ENCODE data around the gene MYO1B. TPM values are rescaled to one million over a fixed set of nuclear protein-coding genes. Genes with fewer than 3 reads are reported as not detected.

Gene MYO1B
- total and polyA plus RNA-seq, 7 donors = 6.2 to 37.1 (median 13.8) TPM

- 56 to 67% methylated on average over 2 of the region's 2 CpGs for WGBS, 2 donors
- no peaks in the 10 kb centered on the region for H3K9me3 ChIP-seq
- intact Hi-C loops (cut with DNase I) = no loop called here
- H3K27me3 ChIP-seq = no peaks in the 10 kb centered on the region
- no peaks in the 10 kb centered on the region for H3K36me3 ChIP-seq
- no peaks in the 10 kb centered on the region for H3K4me1 ChIP-seq
- no peak overlapping the region for H3K27ac ChIP-seq
- DNase-seq = no peak
- H3K4me3 ChIP-seq = no peak overlapping the region
- TF ChIP-seq POLR2A (IDR thresholded peaks at IDR 0.05) = no peak
Measured at GRCh38 chr2:191274413-191274815, 29.2 kb downstream of the MYO1B start.

- intact Hi-C loops (cut with DNase I) = no loop called here
- WGBS, 2 donors = 90 to 95% methylated on average over 5 of the region's 5 CpGs
- no peaks in the 10 kb centered on the region for H3K9me3 ChIP-seq
- DNase-seq = no peak
- TF ChIP-seq POLR2A (IDR thresholded peaks at IDR 0.05) = no peak
- no peak for TF ChIP-seq POLR2AphosphoS5 (IDR thresholded peaks at IDR 0.05)
- no peak for TF ChIP-seq CTCF (IDR thresholded peaks at IDR 0.05)
- TF ChIP-seq EP300 (IDR thresholded peaks at IDR 0.05) = no peak
- no peak overlapping the region for H3K4me3 ChIP-seq
- H3K36me3 ChIP-seq = no peaks in the 10 kb centered on the region
- H3K4me1 ChIP-seq = no peaks in the 10 kb centered on the region
- no peak overlapping the region for H3K27ac ChIP-seq
- no peaks in the 10 kb centered on the region for H3K27me3 ChIP-seq
Measured at GRCh38 chr2:191276792-191277465, 31.7 kb downstream of the MYO1B start.

GRCh38 chr2:191280290-191280689, 35.1 kb downstream of the MYO1B start:
- TF ChIP-seq POLR2A (IDR thresholded peaks at IDR 0.05) = no peak
- TF ChIP-seq CTCF (IDR thresholded peaks at IDR 0.05) = no peak
- no peak for TF ChIP-seq POLR2AphosphoS5 (IDR thresholded peaks at IDR 0.05)
- no peak for TF ChIP-seq EP300 (IDR thresholded peaks at IDR 0.05)
- WGBS, 2 donors = 94 to 95% methylated on average over 7 of the region's 7 CpGs
- no peak overlapping the region for H3K4me3 ChIP-seq

GRCh38 chr2:191280834-191281756, 35.9 kb downstream of the MYO1B start:
- Histone ChIP-seq H3K9me3 (no peaks in the 10 kb centered on the region), H3K27me3 (no peaks in the 10 kb centered on the region), H3K27ac (no peak overlapping the region), H3K36me3 (no peaks in the 10 kb centered on the region), H3K4me1 (no peaks in the 10 kb centered on the region), H3K4me3 (no peak overlapping the region)
- 89 to 91% methylated on average over 13 of the region's 13 CpGs for WGBS, 2 donors
- intact Hi-C loops (cut with DNase I) = no loop called here
- no peak for DNase-seq
- TF ChIP-seq POLR2AphosphoS5 (IDR thresholded peaks at IDR 0.05) (no peak), EP300 (IDR thresholded peaks at IDR 0.05) (no peak)

More at GRCh38 chr2:191280290-191280689, 35.1 kb downstream of the MYO1B start:
- intact Hi-C loops (cut with DNase I) = no loop called here
- H3K27ac ChIP-seq = no peak overlapping the region
- no peak for DNase-seq
- no peaks in the 10 kb centered on the region for H3K4me1 ChIP-seq
- no peaks in the 10 kb centered on the region for H3K9me3 ChIP-seq
- H3K36me3 ChIP-seq = no peaks in the 10 kb centered on the region
- no peaks in the 10 kb centered on the region for H3K27me3 ChIP-seq

- Histone ChIP-seq H3K4me1 (no peaks in the 10 kb centered on the region), H3K27me3 (no peaks in the 10 kb centered on the region), H3K27ac (no peak overlapping the region), H3K9me3 (no peaks in the 10 kb centered on the region), H3K4me3 (no peak overlapping the region), H3K36me3 (no peaks in the 10 kb centered on the region)
- intact Hi-C loops (cut with DNase I) = no loop called here
- no peak for TF ChIP-seq CTCF (IDR thresholded peaks at IDR 0.05)
- TF ChIP-seq EP300 (IDR thresholded peaks at IDR 0.05) = no peak
- TF ChIP-seq POLR2AphosphoS5 (IDR thresholded peaks at IDR 0.05) = no peak
- TF ChIP-seq POLR2A (IDR thresholded peaks at IDR 0.05) = no peak
- DNase-seq = no peak
- 96% methylated on average over 11 of the region's 11 CpGs for WGBS, 2 donors
Measured at GRCh38 chr2:191285252-191285651, 40.0 kb downstream of the MYO1B start.

All from sigmoid colon (tissue), 7 donors.